ENCODE measurements around the gene SLC25A40.
A peak's percentile ranks its signal among the peaks of the same experiment; 100 is the strongest.
"Not testable (repeated sequence)": the region's sequence is repeated elsewhere in the genome, so short reads cannot be mapped to it uniquely, and the experiment has no call there.

The SLC25A40 gene

GRCh38 chr7:87878208-87878735, 2.1 kb upstream of the SLC25A40 start:
- FAIRE-seq (no peak), DNase-seq (ENCODE audit: insufficient read length, low spot score) (no peak)
- TF ChIP-seq POLR2A (IDR thresholded peaks at IDR 0.05; ENCODE audit: low read depth, low read length): no peak

- peak; percentile 57 for FAIRE-seq
These were observed 1.3 kb upstream of the SLC25A40 start for GRCh38 chr7:87877366-87878040.

GRCh38 chr7:87876869-87877234, 692 bp upstream of the SLC25A40 start:
- peak; percentile 14 for DNase-seq (ENCODE audit: insufficient read length, low spot score)
- FAIRE-seq: peak; percentile 58
- TF ChIP-seq POLR2A (IDR thresholded peaks at IDR 0.05; ENCODE audit: low read depth, low read length): no peak

More at GRCh38 chr7:87877366-87878040, 1.3 kb upstream of the SLC25A40 start:
- no peak for DNase-seq (ENCODE audit: insufficient read length, low spot score)
- no peak for TF ChIP-seq POLR2A (IDR thresholded peaks at IDR 0.05; ENCODE audit: low read depth, low read length)

GRCh38 chr7:87875151-87876039, 765 bp downstream of the SLC25A40 start:
- FAIRE-seq (no peak), DNase-seq (ENCODE audit: insufficient read length, low spot score) (peak; percentile 5)

GRCh38 chr7:87874066-87874465, 2.1 kb downstream of the SLC25A40 start:
- no peak for FAIRE-seq
- TF ChIP-seq POLR2A (IDR thresholded peaks at IDR 0.05; ENCODE audit: low read depth, low read length): no peak
- DNase-seq (ENCODE audit: insufficient read length, low spot score): no peak

More at GRCh38 chr7:87875151-87876039, 765 bp downstream of the SLC25A40 start:
- TF ChIP-seq POLR2A (IDR thresholded peaks at IDR 0.05; ENCODE audit: low read depth, low read length): no peak

- not testable (repeated sequence) for DNase-seq (ENCODE audit: insufficient read length, low spot score); FAIRE-seq
These were observed 2.8 kb downstream of the SLC25A40 start for GRCh38 chr7:87873328-87873727.

- no peak for DNase-seq (ENCODE audit: insufficient read length, low spot score)
- no peak for TF ChIP-seq POLR2A (IDR thresholded peaks at IDR 0.05; ENCODE audit: low read depth, low read length)
- FAIRE-seq: no peak
These were observed 3.8 kb downstream of the SLC25A40 start for GRCh38 chr7:87872346-87872745.

- FAIRE-seq (no peak), DNase-seq (ENCODE audit: insufficient read length, low spot score) (no peak)
- no peak for TF ChIP-seq POLR2A (IDR thresholded peaks at IDR 0.05; ENCODE audit: low read depth, low read length)
These were observed 5.7 kb downstream of the SLC25A40 start for GRCh38 chr7:87870471-87870870.

- FAIRE-seq; DNase-seq (ENCODE audit: insufficient read length, low spot score): not testable (repeated sequence)
These were observed 9.6 kb downstream of the SLC25A40 start for GRCh38 chr7:87866533-87866932.

GRCh38 chr7:87866089-87866488, 10.1 kb downstream of the SLC25A40 start:
- TF ChIP-seq POLR2A (IDR thresholded peaks at IDR 0.05; ENCODE audit: low read depth, low read length): no peak
- FAIRE-seq (no peak), DNase-seq (ENCODE audit: insufficient read length, low spot score) (no peak)

- TF ChIP-seq POLR2A (IDR thresholded peaks at IDR 0.05; ENCODE audit: low read depth, low read length): no peak
- FAIRE-seq (no peak), DNase-seq (ENCODE audit: insufficient read length, low spot score) (no peak)
These were observed 17.6 kb downstream of the SLC25A40 start for GRCh38 chr7:87858417-87859100.

- FAIRE-seq: peak; percentile 81
- TF ChIP-seq POLR2A (IDR thresholded peaks at IDR 0.05; ENCODE audit: low read depth, low read length): no peak
- no peak for DNase-seq (ENCODE audit: insufficient read length, low spot score)
These were observed 22.8 kb downstream of the SLC25A40 start for GRCh38 chr7:87853237-87853864.

GRCh38 chr7:87852306-87852705, 23.9 kb downstream of the SLC25A40 start:
- no peak for FAIRE-seq
- TF ChIP-seq POLR2A (IDR thresholded peaks at IDR 0.05; ENCODE audit: low read depth, low read length): no peak
- no peak for DNase-seq (ENCODE audit: insufficient read length, low spot score)

All from H54 (cell line).